ENCODE measurements around the gene EIF5A. TPM values are rescaled to one million over a fixed set of nuclear protein-coding genes. Genes with fewer than 3 reads are reported as not detected.

The EIF5A gene
- total and polyA plus RNA-seq, 7 donors = 104 to 603 (median 156) TPM

DNA sequence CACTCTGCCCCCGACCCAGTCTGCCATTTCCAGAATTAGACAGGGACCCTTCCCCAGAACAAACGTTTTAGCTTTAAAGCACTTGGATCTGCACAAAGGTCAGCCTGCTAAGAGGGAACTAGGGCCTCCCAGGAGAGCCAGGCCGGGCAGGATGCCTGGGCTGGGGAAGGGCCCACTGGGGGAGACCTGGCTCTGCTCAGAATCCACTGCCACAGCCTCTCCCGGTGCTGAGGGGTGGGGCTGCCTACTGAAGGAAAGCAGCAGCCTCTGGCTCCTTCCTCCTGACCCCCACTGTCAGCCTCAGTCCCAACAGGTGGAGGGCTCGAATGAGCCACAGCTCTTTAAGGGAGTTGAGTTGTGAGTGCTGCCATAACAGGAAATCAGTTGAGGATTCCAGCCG, 14.7 kb upstream of the EIF5A start:
- 34 to 45% methylated on average over 6 of the region's 6 CpGs for WGBS, 2 donors
- no peak overlapping the region for H3K4me3 ChIP-seq
- intact Hi-C loops (cut with DNase I) = no loop called here

DNA sequence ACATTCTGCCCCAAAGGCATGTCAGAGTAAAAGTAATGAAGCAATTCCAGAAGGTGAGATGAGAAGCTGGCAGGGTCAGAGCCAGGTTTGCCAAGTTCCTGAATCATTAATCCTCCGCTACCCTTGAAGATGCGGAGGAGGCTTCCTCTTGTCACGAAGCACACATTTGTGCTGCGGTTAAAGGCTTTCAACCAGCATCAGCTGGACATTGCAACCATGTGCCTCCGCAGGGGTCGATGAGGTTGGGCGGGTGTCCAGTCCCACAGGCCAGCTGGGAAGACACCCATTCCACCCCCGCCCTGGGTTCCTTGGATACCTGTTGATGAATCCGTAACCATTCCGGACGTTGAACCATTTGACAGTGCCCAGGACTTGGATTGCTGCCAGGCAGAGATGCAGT, 14.3 kb upstream of the EIF5A start:
- H3K4me3 ChIP-seq = no peak overlapping the region
- DNase-seq = no peak
- no peaks in the 10 kb centered on the region for H3K36me3 ChIP-seq
- peaks cover 11 to 38% (median 18%) of the 10 kb centered on the region in 3 donors for H3K27me3 ChIP-seq
- TF ChIP-seq, protein P1, sequence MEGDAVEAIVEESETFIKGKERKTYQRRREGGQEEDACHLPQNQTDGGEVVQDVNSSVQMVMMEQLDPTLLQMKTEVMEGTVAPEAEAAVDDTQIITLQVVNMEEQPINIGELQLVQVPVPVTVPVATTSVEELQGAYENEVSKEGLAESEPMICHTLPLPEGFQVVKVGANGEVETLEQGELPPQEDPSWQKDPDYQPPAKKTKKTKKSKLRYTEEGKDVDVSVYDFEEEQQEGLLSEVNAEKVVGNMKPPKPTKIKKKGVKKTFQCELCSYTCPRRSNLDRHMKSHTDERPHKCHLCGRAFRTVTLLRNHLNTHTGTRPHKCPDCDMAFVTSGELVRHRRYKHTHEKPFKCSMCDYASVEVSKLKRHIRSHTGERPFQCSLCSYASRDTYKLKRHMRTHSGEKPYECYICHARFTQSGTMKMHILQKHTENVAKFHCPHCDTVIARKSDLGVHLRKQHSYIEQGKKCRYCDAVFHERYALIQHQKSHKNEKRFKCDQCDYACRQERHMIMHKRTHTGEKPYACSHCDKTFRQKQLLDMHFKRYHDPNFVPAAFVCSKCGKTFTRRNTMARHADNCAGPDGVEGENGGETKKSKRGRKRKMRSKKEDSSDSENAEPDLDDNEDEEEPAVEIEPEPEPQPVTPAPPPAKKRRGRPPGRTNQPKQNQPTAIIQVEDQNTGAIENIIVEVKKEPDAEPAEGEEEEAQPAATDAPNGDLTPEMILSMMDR (IDR thresholded peaks at IDR 0.05) = no peak
- TF ChIP-seq POLR2AphosphoS5 (IDR thresholded peaks at IDR 0.05) (peak in 1 of 4 donors; percentile 16), POLR2A (IDR thresholded peaks at IDR 0.05) (no peak), EP300 (IDR thresholded peaks at IDR 0.05) (no peak)
- H3K27ac ChIP-seq = peak overlapping the region; percentile 67 to 80 (median 77)
- intact Hi-C loops (cut with DNase I) = no loop called here
- peaks cover 0 to 69% (median 62%) of the 10 kb centered on the region in 4 donors for H3K4me1 ChIP-seq
- no peaks in the 10 kb centered on the region for H3K9me3 ChIP-seq
- 74 to 86% methylated on average over 11 of the region's 11 CpGs for WGBS, 2 donors

More for the DNA sequence above, 14.7 kb upstream of the EIF5A start:
- H3K27ac ChIP-seq = peak overlapping the region; percentile 67 to 80 (median 77)
- no peaks in the 10 kb centered on the region for H3K36me3 ChIP-seq
- no peak for DNase-seq
- H3K9me3 ChIP-seq = no peaks in the 10 kb centered on the region
- H3K4me1 ChIP-seq = peaks cover 0 to 69% (median 62%) of the 10 kb centered on the region in 4 donors
- TF ChIP-seq POLR2AphosphoS5 (IDR thresholded peaks at IDR 0.05) = peak in 2 of 4 donors; percentile 46 to 51
- TF ChIP-seq, protein P1 (IDR thresholded peaks at IDR 0.05) = no peak
- H3K27me3 ChIP-seq = peaks cover 11 to 38% (median 18%) of the 10 kb centered on the region in 3 donors

DNA sequence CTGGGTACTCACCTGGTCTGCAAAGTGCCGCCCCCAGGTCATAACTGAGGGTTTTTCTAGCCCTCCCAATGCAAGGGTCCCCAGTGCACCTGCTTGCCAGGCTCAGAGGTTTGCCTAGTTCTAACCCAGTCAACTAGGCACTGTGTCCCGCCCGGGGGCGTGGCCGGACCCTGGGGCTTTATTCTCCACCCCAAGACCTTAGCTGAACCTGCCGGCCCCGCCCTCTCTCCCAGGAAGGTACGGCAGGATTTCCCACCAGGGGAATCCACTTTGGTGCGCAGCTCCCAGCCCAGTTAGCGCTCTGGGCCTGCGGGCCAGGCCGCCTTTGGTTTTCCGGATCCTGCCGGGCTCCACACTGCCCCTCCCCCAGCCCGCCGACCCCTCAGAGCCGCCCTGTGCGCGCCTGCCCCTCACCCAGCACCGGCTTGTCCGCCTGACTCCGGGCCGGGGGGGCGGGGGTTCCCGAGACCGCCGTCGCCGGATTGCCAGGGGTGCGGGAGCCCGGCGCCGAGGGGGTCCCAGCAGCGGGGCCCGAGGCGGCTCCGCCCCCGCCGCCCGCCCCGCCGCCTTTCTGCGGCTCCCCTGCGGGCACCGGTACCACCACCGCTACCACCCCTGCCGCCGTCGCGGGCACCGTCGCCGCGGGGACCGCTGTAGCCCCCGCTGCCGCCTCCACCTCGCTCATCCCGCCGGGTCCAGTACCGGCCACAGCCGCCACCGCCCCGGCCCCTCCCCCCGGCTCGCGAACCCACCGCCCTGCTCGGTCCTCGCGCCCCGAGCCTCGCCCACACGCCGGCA, 13.4 kb upstream of the EIF5A start:
- TF ChIP-seq EP300 (IDR thresholded peaks at IDR 0.05) (no peak), POLR2AphosphoS5 (IDR thresholded peaks at IDR 0.05) (peak in 1 of 4 donors; percentile 16), POLR2A (IDR thresholded peaks at IDR 0.05) (no peak)
- TF ChIP-seq, protein P1 (IDR thresholded peaks at IDR 0.05) = no peak
- peak overlapping the region; percentile 67 to 80 (median 77) for H3K27ac ChIP-seq
- intact Hi-C loops (cut with DNase I) = no loop called here
- H3K4me3 ChIP-seq = peak overlapping the region in 3 of 4 donors; percentile 28 to 44 (median 38)
- H3K9me3 ChIP-seq = no peaks in the 10 kb centered on the region
- peaks cover 11 to 38% (median 18%) of the 10 kb centered on the region in 3 donors for H3K27me3 ChIP-seq
- peaks cover 0 to 69% (median 62%) of the 10 kb centered on the region in 4 donors for H3K4me1 ChIP-seq
- no peak for DNase-seq
- 2 to 4% methylated on average over 75 of the region's 75 CpGs for WGBS, 2 donors
- H3K36me3 ChIP-seq = no peaks in the 10 kb centered on the region

DNA sequence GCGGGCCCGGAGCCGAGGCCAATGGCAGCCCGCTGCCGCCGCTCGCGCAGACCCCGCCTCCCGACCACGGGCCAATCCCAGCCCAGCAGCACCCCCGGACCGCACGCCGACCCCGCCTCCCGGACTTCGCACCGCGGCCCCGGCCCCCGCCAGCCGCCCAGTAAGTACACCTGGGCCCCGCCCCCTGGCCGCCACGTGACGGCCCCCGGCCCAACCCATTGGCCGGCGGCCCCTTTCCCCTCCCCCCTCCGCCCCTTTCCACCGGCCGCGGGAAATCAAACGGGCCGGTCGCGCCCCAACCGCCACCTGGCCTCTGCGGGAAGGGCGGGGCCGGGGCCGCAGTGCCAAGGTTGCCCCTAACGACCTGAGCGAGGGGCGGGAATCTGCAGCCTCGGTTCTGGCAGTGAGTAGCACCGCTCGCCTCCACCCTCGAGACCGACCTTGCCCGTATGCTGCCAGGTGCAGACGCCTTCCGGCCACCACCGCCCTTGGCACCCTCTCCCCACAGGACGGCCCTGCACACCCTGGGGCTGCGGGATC, 12.7 kb upstream of the EIF5A start, which contains the start of gene YBX2:
Gene YBX2, minus strand, starts transcription at position 26 of the 540 bp plus-strand sequence. CDS start 139 bp downstream, outside the sequence.
- Histone ChIP-seq H3K27ac (peak within 1 kb of the TSS; percentile 76 to 83 (median 79)), H3K4me3 (peak within 1 kb of the TSS in 3 of 4 donors; percentile 28 to 44 (median 38)), H3K36me3 (no peaks in the 10 kb centered on the region), H3K27me3 (peaks cover 11 to 38% (median 18%) of the 10 kb centered on the region in 3 donors), H3K4me1 (peaks cover 0 to 69% (median 62%) of the 10 kb centered on the region in 4 donors), H3K9me3 (no peaks in the 10 kb centered on the region)
- no peak for DNase-seq
- no peak for TF ChIP-seq POLR2A (IDR thresholded peaks at IDR 0.05)
- TF ChIP-seq POLR2AphosphoS5 (IDR thresholded peaks at IDR 0.05) = peak in 1 of 4 donors; percentile 28
- WGBS, 2 donors = 1 to 2% methylated on average over 57 of the region's 57 CpGs
- intact Hi-C loops (cut with DNase I) = no loop called here
